ENCODE results near the gene CTDSP1. TPM values are rescaled to one million over a fixed set of nuclear protein-coding genes. Genes with fewer than 3 reads are reported as not detected.

Gene CTDSP1
- total and polyA plus RNA-seq, 11 donors, result 67.4 to 121 (median 93.8) TPM

DNA sequence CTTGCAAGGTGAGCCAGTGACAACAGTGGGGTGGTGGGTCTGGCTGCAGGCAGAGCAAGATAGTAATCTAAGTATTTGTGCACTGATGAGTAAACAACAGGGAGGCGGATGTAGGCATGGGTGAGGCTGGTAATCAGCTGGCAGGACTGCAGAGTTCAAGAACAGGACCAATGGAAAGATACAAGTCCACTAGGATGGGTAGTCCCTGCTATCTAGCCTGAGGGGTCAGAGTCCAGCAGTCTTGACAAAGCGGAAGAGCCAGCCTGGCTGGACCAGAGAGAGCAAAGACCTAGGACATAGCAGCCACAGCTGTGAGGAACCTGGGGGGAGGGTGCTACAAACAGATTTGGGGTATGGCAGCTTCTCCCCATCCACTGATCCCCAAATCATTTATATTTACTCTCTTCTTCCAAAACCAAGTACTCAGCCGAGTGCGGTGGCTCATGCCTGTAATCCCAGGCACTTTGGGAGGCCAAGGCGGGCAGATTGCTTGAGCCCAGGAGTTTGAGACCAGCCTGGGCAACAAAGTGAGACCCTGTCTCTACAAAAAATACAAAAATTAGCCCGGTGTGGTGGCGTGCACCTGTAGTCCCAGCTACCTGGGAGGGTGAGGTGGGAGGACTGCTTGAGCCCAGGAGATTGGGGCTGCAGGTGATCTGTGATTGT is 45.2 kb downstream of the CTDSP1 start:
- no peak overlapping the region for H3K27ac ChIP-seq
- intact Hi-C loops (cut with DNase I), result no loop called here
- ATAC-seq, result no peak
- H3K9me3 ChIP-seq, result no peaks in the 10 kb centered on the region
- peaks cover 0 to 26% (median 22%) of the 10 kb centered on the region in 9 donors for H3K36me3 ChIP-seq
- no peaks in the 10 kb centered on the region for H3K4me1 ChIP-seq
- no peak for DNase-seq
- WGBS, 4 donors, result 92 to 97% (median 97%) methylated on average over 7 of the region's 7 CpGs
- no peaks in the 10 kb centered on the region for H3K27me3 ChIP-seq
- no peak overlapping the region for H3K4me3 ChIP-seq
- TF ChIP-seq POLR2A (IDR thresholded peaks at IDR 0.05), result no peak
- TF ChIP-seq, protein P1, sequence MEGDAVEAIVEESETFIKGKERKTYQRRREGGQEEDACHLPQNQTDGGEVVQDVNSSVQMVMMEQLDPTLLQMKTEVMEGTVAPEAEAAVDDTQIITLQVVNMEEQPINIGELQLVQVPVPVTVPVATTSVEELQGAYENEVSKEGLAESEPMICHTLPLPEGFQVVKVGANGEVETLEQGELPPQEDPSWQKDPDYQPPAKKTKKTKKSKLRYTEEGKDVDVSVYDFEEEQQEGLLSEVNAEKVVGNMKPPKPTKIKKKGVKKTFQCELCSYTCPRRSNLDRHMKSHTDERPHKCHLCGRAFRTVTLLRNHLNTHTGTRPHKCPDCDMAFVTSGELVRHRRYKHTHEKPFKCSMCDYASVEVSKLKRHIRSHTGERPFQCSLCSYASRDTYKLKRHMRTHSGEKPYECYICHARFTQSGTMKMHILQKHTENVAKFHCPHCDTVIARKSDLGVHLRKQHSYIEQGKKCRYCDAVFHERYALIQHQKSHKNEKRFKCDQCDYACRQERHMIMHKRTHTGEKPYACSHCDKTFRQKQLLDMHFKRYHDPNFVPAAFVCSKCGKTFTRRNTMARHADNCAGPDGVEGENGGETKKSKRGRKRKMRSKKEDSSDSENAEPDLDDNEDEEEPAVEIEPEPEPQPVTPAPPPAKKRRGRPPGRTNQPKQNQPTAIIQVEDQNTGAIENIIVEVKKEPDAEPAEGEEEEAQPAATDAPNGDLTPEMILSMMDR (IDR thresholded peaks at IDR 0.05), result no peak

DNA sequence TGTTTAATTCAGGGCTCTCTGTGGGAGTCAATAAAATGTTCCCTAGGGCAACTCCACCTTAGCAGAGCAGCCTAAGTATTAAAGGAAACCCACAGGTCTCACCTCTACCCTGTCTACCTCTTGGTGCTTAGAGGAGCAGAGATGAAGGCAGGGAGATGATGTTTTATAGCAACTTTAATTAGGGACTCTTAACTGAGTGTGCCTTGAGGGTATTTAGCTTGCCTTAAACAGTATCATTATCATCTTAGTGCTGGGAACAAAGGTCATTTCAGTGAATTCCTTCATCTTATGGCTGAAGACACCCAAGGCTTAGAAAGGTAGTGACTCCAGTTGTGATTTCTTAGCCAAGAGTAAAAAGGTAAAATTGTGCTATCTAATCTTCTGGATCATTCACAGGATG is 45.9 kb downstream of the CTDSP1 start:
- Histone ChIP-seq H3K4me1 (no peaks in the 10 kb centered on the region), H3K9me3 (no peaks in the 10 kb centered on the region), H3K27ac (no peak overlapping the region), H3K36me3 (peaks cover 0 to 31% (median 23%) of the 10 kb centered on the region in 9 donors), H3K4me3 (no peak overlapping the region), H3K27me3 (no peaks in the 10 kb centered on the region)
- intact Hi-C loops (cut with DNase I), result no loop called here
- ATAC-seq (no peak), DNase-seq (no peak)
- TF ChIP-seq, protein P1 (IDR thresholded peaks at IDR 0.05), result no peak
- TF ChIP-seq POLR2A (IDR thresholded peaks at IDR 0.05), result no peak

DNA sequence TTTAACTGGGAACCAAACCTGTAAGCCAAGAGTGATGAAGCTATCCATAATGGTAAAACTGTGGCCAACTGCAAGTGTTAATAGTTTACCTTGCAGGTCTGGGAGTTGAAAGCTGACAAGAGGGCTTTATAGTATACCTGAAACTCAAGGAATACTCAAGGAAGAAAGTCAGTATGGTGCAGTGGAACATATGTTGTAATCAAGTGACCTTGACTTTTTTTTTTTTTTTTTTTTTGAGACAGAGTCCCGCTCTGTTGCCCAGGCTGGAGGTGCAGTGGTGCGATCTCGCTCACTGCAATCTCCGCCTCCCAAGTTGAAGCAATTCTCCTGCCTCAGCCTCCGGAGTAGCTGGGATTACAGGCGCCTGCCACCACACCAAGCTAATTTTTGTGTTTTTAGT is 46.9 kb downstream of the CTDSP1 start:
- intact Hi-C loops (cut with DNase I), result no loop called here
- no peaks in the 10 kb centered on the region for H3K27me3 ChIP-seq
- 95 to 99% (median 96%) methylated on average over 6 of the region's 6 CpGs for WGBS, 4 donors
- H3K4me1 ChIP-seq, result no peaks in the 10 kb centered on the region
- no peak overlapping the region for H3K27ac ChIP-seq
- H3K4me3 ChIP-seq, result no peak overlapping the region
- no peak for TF ChIP-seq POLR2A (IDR thresholded peaks at IDR 0.05)
- TF ChIP-seq, protein P1 (IDR thresholded peaks at IDR 0.05), result no peak
- ATAC-seq (no peak), DNase-seq (no peak)
- H3K36me3 ChIP-seq, result peaks cover 0 to 31% (median 23%) of the 10 kb centered on the region in 9 donors
- no peaks in the 10 kb centered on the region for H3K9me3 ChIP-seq

DNA sequence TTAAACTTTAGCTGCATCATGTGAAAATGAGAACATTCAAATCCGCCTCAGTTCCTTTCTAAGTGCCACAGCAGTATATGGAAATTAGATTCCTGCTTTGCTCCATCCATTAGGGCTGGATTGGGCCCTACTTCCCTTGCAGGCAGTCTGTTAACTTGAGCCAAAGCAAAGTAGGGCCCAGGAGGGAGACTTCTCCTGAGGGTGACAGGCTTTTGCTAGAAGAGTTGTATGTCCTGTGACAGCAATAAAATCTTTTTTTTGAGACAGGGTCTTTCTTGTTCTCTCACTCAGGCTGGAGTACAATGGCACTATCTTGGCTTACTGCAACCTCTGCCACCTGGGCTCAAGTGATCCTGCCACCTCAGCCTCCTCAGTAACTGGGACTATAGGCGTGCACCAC is 47.4 kb downstream of the CTDSP1 start:
- ATAC-seq (no peak), DNase-seq (no peak)
- Histone ChIP-seq H3K36me3 (peaks cover 0 to 37% (median 24%) of the 10 kb centered on the region in 9 donors), H3K9me3 (no peaks in the 10 kb centered on the region), H3K27ac (no peak overlapping the region), H3K4me3 (no peak overlapping the region), H3K4me1 (no peaks in the 10 kb centered on the region), H3K27me3 (no peaks in the 10 kb centered on the region)
- 97 to 100% (median 100%) methylated on average over 2 of the region's 2 CpGs for WGBS, 4 donors
- TF ChIP-seq, protein P1 (IDR thresholded peaks at IDR 0.05), result no peak
- TF ChIP-seq POLR2A (IDR thresholded peaks at IDR 0.05), result no peak
- intact Hi-C loops (cut with DNase I), result no loop called here

Measured in heart left ventricle (tissue), 16 donors.